GM10847 (cell line): Measurements from ENCODE around the gene MS4A4E.

ENCODE experiments used
- POLR2A ChIP-seq: IDR thresholded peaks from 2 replicates; pipeline ENCODE4 v1.6.1; 2011; ENCODE audit not compliant: insufficient read length; ENCODE audit errors: extremely low read depth

MS4A4E gene

GRCh38 chr11:60242740-60243239, at the start of gene MS4A4E:
Gene MS4A4E, minus strand, starts transcription at chr11:60243137. Its CDS starts 13,082 bp downstream, at chr11:60230055.
- no peak for TF ChIP-seq POLR2A

GRCh38 chr11:60292145-60292544, 49.2 kb upstream of the MS4A4E start:
- no peak for TF ChIP-seq POLR2A

- no peak for TF ChIP-seq POLR2A
These were observed 45.6 kb upstream of the MS4A4E start for GRCh38 chr11:60288531-60288930.

GRCh38 chr11:60282286-60282685, 39.3 kb upstream of the MS4A4E start:
- no peak for TF ChIP-seq POLR2A

- no peak for TF ChIP-seq POLR2A
These were observed 38.5 kb upstream of the MS4A4E start for GRCh38 chr11:60281485-60281884.

- TF ChIP-seq POLR2A: no peak
These were observed 37.5 kb upstream of the MS4A4E start, which contains the start of gene MS4A4A for GRCh38 chr11:60280412-60280811. Gene MS4A4A, plus strand, starts transcription at chr11:60280666. Its CDS starts 10 bp downstream, at chr11:60280676.

GRCh38 chr11:60274416-60274815, 31.5 kb upstream of the MS4A4E start:
- no peak for TF ChIP-seq POLR2A

GRCh38 chr11:60265373-60266214, 22.7 kb upstream of the MS4A4E start:
- no peak for TF ChIP-seq POLR2A

- no peak for TF ChIP-seq POLR2A
These were observed 21.7 kb upstream of the MS4A4E start for GRCh38 chr11:60264644-60265043.

- TF ChIP-seq POLR2A: no peak
These were observed 20.5 kb upstream of the MS4A4E start for GRCh38 chr11:60263402-60263801.

- TF ChIP-seq POLR2A: no peak
These were observed 18.1 kb upstream of the MS4A4E start for GRCh38 chr11:60261014-60261413.

GRCh38 chr11:60257956-60258722, 15.2 kb upstream of the MS4A4E start:
- TF ChIP-seq POLR2A: no peak

- TF ChIP-seq POLR2A: no peak
These were observed 9.5 kb upstream of the MS4A4E start for GRCh38 chr11:60252213-60253108.

- no peak for TF ChIP-seq POLR2A
These were observed 8.7 kb upstream of the MS4A4E start for GRCh38 chr11:60251485-60252212.
